Upper lobe of left lung (tissue), 4 donors: ENCODE data around the gene ABCA9.

Experiments
- POLR2A ChIP-seq, 4 donors: fragments of 450-650 bp; IDR thresholded peaks; one replicate each; pipeline ENCODE4 v1.5.1; 2016 to 2017; ENCODE audit warnings: antibody characterized with exemption in 4 of 4, mild to moderate bottlenecking in 2 of 4
- POLR2AphosphoS5 ChIP-seq, 2 donors: sonication (generic); formaldehyde crosslinking; IDR thresholded peaks; one replicate each; pipeline ENCODE4 v1.5.1; 2017; ENCODE audit warnings: antibody characterized with exemption in 2 of 2
- TF ChIP-seq, protein P1 (sequence below), 6 experiments: fragments of 450-650 bp in 4 of 6; fragments of 200-600 bp in 2 of 6; sonication (generic) in 2 of 6; IDR thresholded peaks; one replicate each; pipeline ENCODE4 v1.5.1; 2016 to 2019; ENCODE audit warnings: antibody characterized with exemption in 6 of 6

DNA sequence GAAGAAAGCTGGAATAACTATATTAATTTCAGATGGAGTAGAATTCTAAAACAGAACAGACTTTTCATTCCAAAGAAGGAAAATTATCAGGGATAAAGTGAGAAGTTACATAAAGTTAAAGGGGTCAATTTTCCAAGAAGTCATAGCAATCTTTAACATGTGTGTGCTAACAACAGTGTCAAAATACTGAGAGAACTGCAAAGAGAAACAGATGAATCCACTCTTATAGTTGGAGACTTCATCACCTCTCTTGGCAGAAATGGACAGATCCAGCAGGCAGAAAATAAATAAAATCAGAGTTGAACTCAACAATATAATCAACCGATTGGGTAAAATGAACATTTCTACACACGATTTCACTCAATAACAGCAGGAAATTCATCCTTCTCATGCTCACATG is 5.4 kb downstream of the ABCA9 start:
- TF ChIP-seq, protein P1, sequence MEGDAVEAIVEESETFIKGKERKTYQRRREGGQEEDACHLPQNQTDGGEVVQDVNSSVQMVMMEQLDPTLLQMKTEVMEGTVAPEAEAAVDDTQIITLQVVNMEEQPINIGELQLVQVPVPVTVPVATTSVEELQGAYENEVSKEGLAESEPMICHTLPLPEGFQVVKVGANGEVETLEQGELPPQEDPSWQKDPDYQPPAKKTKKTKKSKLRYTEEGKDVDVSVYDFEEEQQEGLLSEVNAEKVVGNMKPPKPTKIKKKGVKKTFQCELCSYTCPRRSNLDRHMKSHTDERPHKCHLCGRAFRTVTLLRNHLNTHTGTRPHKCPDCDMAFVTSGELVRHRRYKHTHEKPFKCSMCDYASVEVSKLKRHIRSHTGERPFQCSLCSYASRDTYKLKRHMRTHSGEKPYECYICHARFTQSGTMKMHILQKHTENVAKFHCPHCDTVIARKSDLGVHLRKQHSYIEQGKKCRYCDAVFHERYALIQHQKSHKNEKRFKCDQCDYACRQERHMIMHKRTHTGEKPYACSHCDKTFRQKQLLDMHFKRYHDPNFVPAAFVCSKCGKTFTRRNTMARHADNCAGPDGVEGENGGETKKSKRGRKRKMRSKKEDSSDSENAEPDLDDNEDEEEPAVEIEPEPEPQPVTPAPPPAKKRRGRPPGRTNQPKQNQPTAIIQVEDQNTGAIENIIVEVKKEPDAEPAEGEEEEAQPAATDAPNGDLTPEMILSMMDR (IDR thresholded peaks at IDR 0.05): no peak
- TF ChIP-seq POLR2A (IDR thresholded peaks at IDR 0.05): no peak
- TF ChIP-seq POLR2AphosphoS5 (IDR thresholded peaks at IDR 0.05): no peak
